ENCODE data around the gene VIT.
A peak's percentile ranks its signal among the peaks of the same experiment; 100 is the strongest.

Gene VIT

GRCh38 chr2:36770542-36771287 lies 74.2 kb downstream of the VIT start:
- no peak for DNase-seq

- DNase-seq, result no peak
Observed at GRCh38 chr2:36771671-36772070, 75.2 kb downstream of the VIT start.

- DNase-seq, result no peak
Observed at GRCh38 chr2:36773947-36774346, 77.4 kb downstream of the VIT start.

- no peak for DNase-seq
Observed at GRCh38 chr2:36775261-36775660, 78.8 kb downstream of the VIT start.

- no peak for DNase-seq
Observed at GRCh38 chr2:36775806-36776205, 79.3 kb downstream of the VIT start.

- no peak for DNase-seq
Observed at GRCh38 chr2:36777272-36777671, 80.8 kb downstream of the VIT start.

- no peak for DNase-seq
Observed at GRCh38 chr2:36777788-36778187, 81.3 kb downstream of the VIT start.

- no peak for DNase-seq
Observed at GRCh38 chr2:36779462-36779861, 83.0 kb downstream of the VIT start.

GRCh38 chr2:36780231-36780839 lies 83.8 kb downstream of the VIT start:
- no peak for DNase-seq

- DNase-seq, result no peak
Observed at GRCh38 chr2:36781907-36782720, 85.6 kb downstream of the VIT start.

- no peak for DNase-seq
Observed at GRCh38 chr2:36783246-36783645, 86.7 kb downstream of the VIT start.

GRCh38 chr2:36785179-36785795 lies 88.8 kb downstream of the VIT start:
- DNase-seq, result peak; percentile 36

GRCh38 chr2:36789181-36789804 lies 92.8 kb downstream of the VIT start:
- no peak for DNase-seq

GRCh38 chr2:36792951-36793350 lies 96.4 kb downstream of the VIT start:
- DNase-seq, result no peak

GRCh38 chr2:36797324-36798070 lies 101.0 kb downstream of the VIT start:
- DNase-seq, result no peak

- no peak for DNase-seq
Observed at GRCh38 chr2:36798724-36799123, 102.2 kb downstream of the VIT start.

- DNase-seq, result no peak
Observed at GRCh38 chr2:36800381-36800780, 103.9 kb downstream of the VIT start.

- no peak for DNase-seq
Observed at GRCh38 chr2:36801088-36801487, 104.6 kb downstream of the VIT start.

- no peak for DNase-seq
Observed at GRCh38 chr2:36802952-36803351, 106.4 kb downstream of the VIT start.

- no peak for DNase-seq
Observed at GRCh38 chr2:36805635-36806224, 109.2 kb downstream of the VIT start.

GRCh38 chr2:36807223-36807886 lies 110.8 kb downstream of the VIT start:
- DNase-seq, result no peak
